Endothelial cell of umbilical vein (primary cell): ENCODE data around the gene ITGB3. TPM values are rescaled to one million over a fixed set of nuclear protein-coding genes. Genes with fewer than 3 reads are reported as not detected.
"Not testable (repeated sequence)": the region's sequence is repeated elsewhere in the genome, so short reads cannot be mapped to it uniquely, and the experiment has no call there.

Source experiments
- BruUV-seq: library from RNA; stranded (reverse); fragments of 400-500 nt; replicated peaks from 2 replicates; lab custom pipeline; 2021; lab: Mats Ljungman, UMichigan
- CTCF ChIA-PET: fragments of 300-600, 350-600 bp; sonication (Branson Sonifier 250); formaldehyde crosslinking; loops from one replicate; lab custom pipeline; 2021; ENCODE audit warnings: antibody characterized with exemption, inconsistent platforms; lab: Charles Lee
- POLR2A ChIA-PET: fragments of 300-600, 350-600 bp; sonication (Branson Sonifier 250); formaldehyde crosslinking; loops from one replicate; lab custom pipeline; 2021; ENCODE audit warnings: antibody characterized with exemption, inconsistent platforms; lab: Charles Lee
- DNase-seq: peaks from one replicate; pipeline ENCODE4 v3.0.0-alpha.2; 2011; ENCODE audit warnings: low read depth, low spot score
- FAIRE-seq: peaks from 2 replicates; lab custom pipeline; 2011; peaks lifted over from hg19 to GRCh38; lab: Jason Lieb, UNC
- H2AFZ ChIP-seq: 2 replicates; pipeline ENCODE4 v1.6.0; 2012; ENCODE audit warnings: low read depth, low read length, control low read depth, inconsistent platforms
- H3K27ac ChIP-seq: 2 replicates; pipeline ENCODE4 v1.5.1; 2011; ENCODE audit warnings: low read depth, mild to moderate bottlenecking, control low read depth, low read length, moderate library complexity; ENCODE audit not compliant: insufficient read depth
- H3K27me3 ChIP-seq, 2 experiments: 2 replicates each; pipeline versions ENCODE4 v1.6.0 to v1.6.1; 2011; ENCODE audit warnings: low read length in 2 of 2, mixed read lengths in 1 of 2; ENCODE audit not compliant: control insufficient read depth in 2 of 2, insufficient read depth in 2 of 2
- H3K36me3 ChIP-seq, 2 experiments: 2 replicates in 1 of 2; 3 replicates in 1 of 2; pipeline ENCODE4 v1.5.1; 2011; ENCODE audit warnings: low read length in 2 of 2, mild to moderate bottlenecking in 1 of 2, moderate library complexity in 1 of 2; ENCODE audit not compliant: control insufficient read depth in 2 of 2, insufficient read depth in 2 of 2; ENCODE audit errors: extremely low read depth in 1 of 2
- H3K4me1 ChIP-seq: 3 replicates; pipeline ENCODE4 v1.5.1; 2011; ENCODE audit warnings: mild to moderate bottlenecking, low read length; ENCODE audit not compliant: control insufficient read depth, insufficient read depth; ENCODE audit errors: extremely low read depth
- H3K4me2 ChIP-seq: 2 replicates; pipeline ENCODE4 v1.6.1; 2011; ENCODE audit warnings: low read length, control low read depth, mixed read lengths; ENCODE audit not compliant: insufficient read depth
- H3K4me3 ChIP-seq, 3 experiments: fragments of 200-600 bp in 1 of 3; sonication (generic), shearing (Covaris generic) in 1 of 3; replicated peaks in 1 of 3; 2 replicates each; pipeline ENCODE4 v1.5.1; 2011 to 2016; ENCODE audit warnings: control low read depth in 3 of 3, low read length in 3 of 3, mild to moderate bottlenecking in 2 of 3, inconsistent platforms in 1 of 3, low read depth in 1 of 3, moderate library complexity in 1 of 3; ENCODE audit not compliant: insufficient read depth in 1 of 3
- H3K79me2 ChIP-seq: 2 replicates; pipeline ENCODE4 v1.6.0; 2012; ENCODE audit warnings: low read length, inconsistent platforms; ENCODE audit not compliant: control insufficient read depth, insufficient read depth
- H3K9ac ChIP-seq: replicated peaks from 2 replicates; pipeline ENCODE3; 2011; ENCODE audit warnings: low read length, control low read depth; ENCODE audit not compliant: insufficient read depth; ENCODE audit errors: extremely low read depth
- H3K9me1 ChIP-seq: replicated peaks from 3 replicates; pipeline ENCODE4 v1.6.0; 2011; ENCODE audit warnings: mild to moderate bottlenecking, low read length; ENCODE audit not compliant: control insufficient read depth, insufficient read depth; ENCODE audit errors: extremely low read depth
- H3K9me3 ChIP-seq: replicated peaks from 2 replicates; pipeline ENCODE4 v1.5.1; 2012; ENCODE audit warnings: low read length, inconsistent platforms; ENCODE audit not compliant: control insufficient read depth, insufficient read depth
- H4K20me1 ChIP-seq: replicated peaks from 2 replicates; pipeline ENCODE3; 2011; ENCODE audit warnings: mild to moderate bottlenecking, low read length; ENCODE audit not compliant: control insufficient read depth, insufficient read depth; ENCODE audit errors: extremely low read depth
- CTCF ChIP-seq, 2 donors: IDR thresholded peaks; 1 replicate in 1 of 2; 2 replicates in 1 of 2; pipeline ENCODE4 v1.5.1; 2011; ENCODE audit warnings: low read length in 2 of 2, mild to moderate bottlenecking in 2 of 2, moderate library complexity in 2 of 2, control low read depth in 1 of 2, inconsistent platforms in 1 of 2, low read depth in 1 of 2; ENCODE audit not compliant: insufficient read depth in 1 of 2; ENCODE audit errors: extremely low read depth in 1 of 2
- EZH2 ChIP-seq: IDR thresholded peaks from 2 replicates; pipeline ENCODE4 v1.6.1; 2012; ENCODE audit warnings: borderline replicate concordance, low read depth, mild to moderate bottlenecking, moderate library complexity, low read length, inconsistent platforms; ENCODE audit not compliant: severe bottlenecking
- FOS ChIP-seq: IDR thresholded peaks from 2 replicates; pipeline ENCODE4 v1.6.1; 2011; ENCODE audit warnings: mild to moderate bottlenecking, low read length, moderate library complexity, borderline replicate concordance; ENCODE audit not compliant: insufficient read depth
- GATA2 ChIP-seq: IDR thresholded peaks from 2 replicates; pipeline ENCODE4 v1.7.0; 2011; ENCODE audit warnings: low read depth, mild to moderate bottlenecking, moderate library complexity, mixed read lengths, low read length; ENCODE audit not compliant: insufficient read length, insufficient read depth
- JUN ChIP-seq: IDR thresholded peaks from 2 replicates; pipeline ENCODE4 v1.6.1; 2011; ENCODE audit warnings: borderline replicate concordance, low read depth; ENCODE audit not compliant: insufficient read length, insufficient read depth
- MAX ChIP-seq: IDR thresholded peaks from 2 replicates; pipeline ENCODE4 v1.6.1; 2011; ENCODE audit not compliant: insufficient read depth, insufficient read length
- MYC ChIP-seq: IDR thresholded peaks from one replicate; pipeline ENCODE4 v1.6.1; 2011; ENCODE audit warnings: mild to moderate bottlenecking, low read depth, low read length
- POLR2A ChIP-seq: IDR thresholded peaks from 2 replicates; pipeline ENCODE4 v1.6.1; 2012; ENCODE audit warnings: low read depth, mild to moderate bottlenecking, control low read depth, low read length
- POLR2AphosphoS5 ChIP-seq: IDR thresholded peaks from 2 replicates; pipeline ENCODE4 v1.6.1; 2012; ENCODE audit warnings: low read depth, mild to moderate bottlenecking, control low read depth, low read length, moderate library complexity; ENCODE audit not compliant: insufficient read depth
- dilution Hi-C: fragments of 300-500 bp; cut with MboI; formaldehyde crosslinking; loops from one replicate; pipeline ENCODE4 v1.15.0; 2019; ENCODE audit warnings: low sequenced_read_pairs; ENCODE audit not compliant: extremely low pct_ligation_motif_present
- intact Hi-C: fragments of 100-400 bp; cut with micrococcal nuclease; formaldehyde crosslinking; loops from one replicate; pipeline ENCODE4 v1.10.0; 2022
- polyA plus RNA-seq, 4 experiments: library from polyadenylated mRNA; depleted of rRNA in 3 of 4; stranded (reverse) in 3 of 4; unstranded in 1 of 4; fragments of >200 nt; gene quantifications; 2 replicates each; pipeline versions ENCODE4 v1.2.1 to v1.2.3, GENCODE V29; 2011 to 2012; ENCODE audit warnings: missing spikeins in 1 of 4
- total RNA-seq: library from RNA; stranded (reverse); gene quantifications from 2 replicates; pipeline ENCODE4 v1.2.3, GENCODE V29; 2021

Gene ITGB3
- total and polyA plus RNA-seq, 2 donors (not counting 3 experiments of a cell fraction or from before 2014, with no cell fraction given), result 55.8 to 60.0 TPM

- Histone ChIP-seq H3K4me1 (no peaks in the 10 kb centered on the region), H3K36me3 (no peaks in the 10 kb centered on the region), H3K4me3 (no peak overlapping the region), H3K4me2 (no peak overlapping the region), H3K79me2 (no peaks in the 10 kb centered on the region), H3K27ac (no peak overlapping the region), H2AFZ (no peak overlapping the region), H3K9ac (no peak overlapping the region), H3K9me1 (no peaks in the 10 kb centered on the region), H3K27me3 (no peaks in the 10 kb centered on the region), H3K9me3 (no peaks in the 10 kb centered on the region), H4K20me1 (no peaks in the 10 kb centered on the region)
- FAIRE-seq (no peak), DNase-seq (no peak)
- intact Hi-C loops (no loop called here), dilution Hi-C loops (no loop called here)
- no peak for TF ChIP-seq JUN
- TF ChIP-seq FOS, result no peak
- TF ChIP-seq GATA2, result no peak
- TF ChIP-seq MAX, result no peak
- no peak for TF ChIP-seq EZH2
- no peak for TF ChIP-seq MYC
- no peak for TF ChIP-seq CTCF (IDR thresholded peaks at IDR 0.05; ENCODE audit: extremely low read depth in 1 of 2, insufficient read depth in 1 of 2, low read depth in 1 of 2, low read length in 2 of 2)
- no peak for TF ChIP-seq POLR2A
- no peak for TF ChIP-seq POLR2AphosphoS5
- CTCF ChIA-PET, result no interaction called here
- POLR2A ChIA-PET, result no interaction called here
- BruUV-seq, result no TSS peak
Observed at GRCh38 chr17:47214931-47215330, 38.7 kb upstream of the ITGB3 start.

GRCh38 chr17:47216821-47217220 lies 36.8 kb upstream of the ITGB3 start:
- H3K9me1 ChIP-seq, H3K79me2 ChIP-seq, CTCF ChIA-PET, H3K9ac ChIP-seq, H3K27me3 ChIP-seq, intact Hi-C loops, H3K4me3 ChIP-seq, H3K9me3 ChIP-seq, BruUV-seq, DNase-seq, POLR2A ChIA-PET, H4K20me1 ChIP-seq, H3K4me2 ChIP-seq, FAIRE-seq, H3K36me3 ChIP-seq, H3K4me1 ChIP-seq, H3K27ac ChIP-seq, H2AFZ ChIP-seq, dilution Hi-C loops: not testable (repeated sequence)

GRCh38 chr17:47217279-47217678 lies 36.3 kb upstream of the ITGB3 start:
- H3K4me2 ChIP-seq, dilution Hi-C loops, H3K9me3 ChIP-seq, H2AFZ ChIP-seq, H3K27me3 ChIP-seq, BruUV-seq, POLR2A ChIA-PET, CTCF ChIA-PET, H3K36me3 ChIP-seq, FAIRE-seq, H3K4me3 ChIP-seq, intact Hi-C loops, H3K27ac ChIP-seq, H4K20me1 ChIP-seq, H3K9ac ChIP-seq, H3K79me2 ChIP-seq, H3K9me1 ChIP-seq, H3K4me1 ChIP-seq: not testable (repeated sequence)
- peak; percentile 24 for DNase-seq
